Calu3 (cell line): Measurements from ENCODE around the gene AKAP13. TPM values are rescaled to one million over a fixed set of nuclear protein-coding genes. Genes with fewer than 3 reads are reported as not detected.

Experiments used
- BruUV-seq: library from RNA; stranded (reverse); fragments of 400-500 nt; replicated peaks from 2 replicates; lab custom pipeline; 2021; lab: Mats Ljungman, UMichigan
- CTCF ChIA-PET: fragments of 300-600 bp; sonication (Branson Sonifier 250); formaldehyde crosslinking; loops from one replicate; lab custom pipeline; 2022; ENCODE audit warnings: antibody characterized with exemption; lab: Charles Lee
- DNase-seq: peaks from one replicate; pipeline ENCODE4 v3.0.0; 2022
- H3K27ac Mint-ChIP-seq: one replicate; pipeline ENCODE4 v1.8.0; 2022; ENCODE audit warnings: mixed read lengths; ENCODE audit not compliant: unreplicated experiment
- H3K27me3 Mint-ChIP-seq: one replicate; pipeline ENCODE4 v1.8.0; 2022; ENCODE audit warnings: mixed read lengths; ENCODE audit not compliant: unreplicated experiment
- H3K36me3 Mint-ChIP-seq: one replicate; pipeline ENCODE4 v1.8.0; 2022; ENCODE audit warnings: mild to moderate bottlenecking, moderate library complexity, mixed read lengths; ENCODE audit not compliant: insufficient read depth, unreplicated experiment
- H3K4me1 Mint-ChIP-seq: one replicate; pipeline ENCODE4 v1.8.0; 2022; ENCODE audit warnings: mild to moderate bottlenecking, low read depth, mixed read lengths; ENCODE audit not compliant: unreplicated experiment
- H3K4me3 Mint-ChIP-seq: one replicate; pipeline ENCODE4 v1.8.0; 2022; ENCODE audit warnings: mild to moderate bottlenecking, low read depth, moderate library complexity, mixed read lengths; ENCODE audit not compliant: unreplicated experiment
- H3K9me3 Mint-ChIP-seq: one replicate; pipeline ENCODE4 v1.8.0; 2022; ENCODE audit warnings: low read depth, mixed read lengths; ENCODE audit not compliant: unreplicated experiment
- intact Hi-C: fragments of 100-400 bp; cut with micrococcal nuclease; formaldehyde crosslinking; loops from one replicate; pipeline ENCODE4 v1.10.0; 2022; ENCODE audit not compliant: unreplicated experiment
- total RNA-seq: library from RNA; stranded (reverse); gene quantifications from 2 replicates; pipeline ENCODE4 v1.2.3, GENCODE V29; 2022
- TF ChIP-seq, protein P1 (sequence below): fragments of 200-600 bp; IDR thresholded peaks from one replicate; pipeline ENCODE4 v1.8.0; 2022; ENCODE audit warnings: antibody characterized with exemption; ENCODE audit not compliant: unreplicated experiment

The AKAP13 gene
- total RNA-seq, 1 experiment from 2014 or later: 145 TPM

DNA sequence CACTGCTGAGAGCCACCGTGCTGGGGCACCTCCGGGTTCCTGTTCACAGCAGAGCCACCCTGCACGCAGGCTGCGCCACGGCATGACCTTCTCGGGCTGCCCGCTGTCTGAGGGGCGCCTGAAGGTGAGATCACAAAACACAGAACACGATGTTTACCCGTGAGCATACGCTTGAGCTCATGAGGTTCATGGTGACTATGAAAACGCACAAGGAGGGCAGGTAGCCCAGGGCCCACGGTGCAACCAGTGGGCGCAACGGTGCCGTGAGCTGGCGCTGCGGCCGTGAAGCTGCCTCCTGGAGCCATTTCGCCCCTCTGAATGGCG, 378.2 kb downstream of the AKAP13 start:
- H3K4me3 Mint-ChIP-seq: no peak overlapping the region

DNA sequence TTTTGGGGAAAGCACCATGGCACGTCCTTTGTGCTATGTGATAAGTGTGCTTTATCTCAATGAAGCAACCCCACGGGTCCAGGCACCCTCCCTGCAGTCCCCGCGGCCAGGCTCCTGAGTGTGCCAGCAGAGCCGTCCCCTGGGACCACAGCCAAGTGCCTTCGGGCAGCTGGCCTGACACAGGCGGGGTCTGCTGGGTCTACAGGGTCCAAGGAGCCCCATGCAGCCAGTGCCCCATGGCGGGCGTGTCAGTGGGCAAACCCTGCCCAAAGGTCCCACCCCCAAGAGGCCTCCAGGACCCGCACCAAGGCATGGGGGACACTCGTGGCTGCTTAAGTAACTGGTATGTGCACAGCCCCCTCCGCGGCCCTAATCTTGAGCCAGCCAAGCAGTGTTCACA, 379.0 kb downstream of the AKAP13 start:
- H3K27ac Mint-ChIP-seq: no peak overlapping the region
- TF ChIP-seq, protein P1, sequence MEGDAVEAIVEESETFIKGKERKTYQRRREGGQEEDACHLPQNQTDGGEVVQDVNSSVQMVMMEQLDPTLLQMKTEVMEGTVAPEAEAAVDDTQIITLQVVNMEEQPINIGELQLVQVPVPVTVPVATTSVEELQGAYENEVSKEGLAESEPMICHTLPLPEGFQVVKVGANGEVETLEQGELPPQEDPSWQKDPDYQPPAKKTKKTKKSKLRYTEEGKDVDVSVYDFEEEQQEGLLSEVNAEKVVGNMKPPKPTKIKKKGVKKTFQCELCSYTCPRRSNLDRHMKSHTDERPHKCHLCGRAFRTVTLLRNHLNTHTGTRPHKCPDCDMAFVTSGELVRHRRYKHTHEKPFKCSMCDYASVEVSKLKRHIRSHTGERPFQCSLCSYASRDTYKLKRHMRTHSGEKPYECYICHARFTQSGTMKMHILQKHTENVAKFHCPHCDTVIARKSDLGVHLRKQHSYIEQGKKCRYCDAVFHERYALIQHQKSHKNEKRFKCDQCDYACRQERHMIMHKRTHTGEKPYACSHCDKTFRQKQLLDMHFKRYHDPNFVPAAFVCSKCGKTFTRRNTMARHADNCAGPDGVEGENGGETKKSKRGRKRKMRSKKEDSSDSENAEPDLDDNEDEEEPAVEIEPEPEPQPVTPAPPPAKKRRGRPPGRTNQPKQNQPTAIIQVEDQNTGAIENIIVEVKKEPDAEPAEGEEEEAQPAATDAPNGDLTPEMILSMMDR: no peak
- CTCF ChIA-PET: no interaction called here
- peaks cover 28% of the 10 kb centered on the region for H3K36me3 Mint-ChIP-seq
- no peak overlapping the region for H3K4me3 Mint-ChIP-seq
- intact Hi-C loops: no loop called here
- no peaks in the 10 kb centered on the region for H3K9me3 Mint-ChIP-seq
- no peak for DNase-seq
- H3K27me3 Mint-ChIP-seq: no peaks in the 10 kb centered on the region
- BruUV-seq: no TSS peak
- H3K4me1 Mint-ChIP-seq: no peaks in the 10 kb centered on the region

More for the DNA sequence above, 378.2 kb downstream of the AKAP13 start:
- H3K27ac Mint-ChIP-seq: no peak overlapping the region
- no peaks in the 10 kb centered on the region for H3K4me1 Mint-ChIP-seq
- no peak for DNase-seq
- CTCF ChIA-PET: no interaction called here
- no peaks in the 10 kb centered on the region for H3K27me3 Mint-ChIP-seq
- TF ChIP-seq, protein P1: no peak
- no TSS peak for BruUV-seq
- intact Hi-C loops: no loop called here
- peaks cover 35% of the 10 kb centered on the region for H3K36me3 Mint-ChIP-seq
- H3K9me3 Mint-ChIP-seq: no peaks in the 10 kb centered on the region

DNA sequence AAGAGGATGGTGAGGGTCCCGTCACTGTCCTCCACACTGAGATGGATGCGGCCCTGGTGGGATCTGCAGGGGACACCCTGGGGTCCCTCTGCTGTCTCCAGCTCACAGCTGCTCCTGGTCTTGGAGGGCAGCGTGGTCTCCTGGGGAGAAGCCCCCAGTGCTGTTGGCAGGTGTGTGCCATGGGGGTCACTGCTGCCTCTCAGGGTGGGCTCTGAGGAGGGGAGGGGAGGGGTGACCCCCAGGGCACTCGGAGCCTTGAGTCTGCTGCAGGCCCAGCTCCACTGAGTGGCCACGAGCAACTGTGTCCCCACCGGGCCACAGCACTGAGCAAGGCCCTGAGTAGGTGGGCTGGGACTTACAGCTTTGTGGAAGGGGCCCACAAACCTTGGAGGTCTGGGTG, 379.6 kb downstream of the AKAP13 start:
- Mint-ChIP-seq H3K4me3 (no peak overlapping the region), H3K4me1 (no peaks in the 10 kb centered on the region), H3K27ac (no peak overlapping the region), H3K36me3 (peaks cover 23% of the 10 kb centered on the region), H3K9me3 (no peaks in the 10 kb centered on the region), H3K27me3 (no peaks in the 10 kb centered on the region)
- TF ChIP-seq, protein P1: no peak
- intact Hi-C loops: no loop called here
- no peak for DNase-seq
- BruUV-seq: no TSS peak
- CTCF ChIA-PET: no interaction called here

DNA sequence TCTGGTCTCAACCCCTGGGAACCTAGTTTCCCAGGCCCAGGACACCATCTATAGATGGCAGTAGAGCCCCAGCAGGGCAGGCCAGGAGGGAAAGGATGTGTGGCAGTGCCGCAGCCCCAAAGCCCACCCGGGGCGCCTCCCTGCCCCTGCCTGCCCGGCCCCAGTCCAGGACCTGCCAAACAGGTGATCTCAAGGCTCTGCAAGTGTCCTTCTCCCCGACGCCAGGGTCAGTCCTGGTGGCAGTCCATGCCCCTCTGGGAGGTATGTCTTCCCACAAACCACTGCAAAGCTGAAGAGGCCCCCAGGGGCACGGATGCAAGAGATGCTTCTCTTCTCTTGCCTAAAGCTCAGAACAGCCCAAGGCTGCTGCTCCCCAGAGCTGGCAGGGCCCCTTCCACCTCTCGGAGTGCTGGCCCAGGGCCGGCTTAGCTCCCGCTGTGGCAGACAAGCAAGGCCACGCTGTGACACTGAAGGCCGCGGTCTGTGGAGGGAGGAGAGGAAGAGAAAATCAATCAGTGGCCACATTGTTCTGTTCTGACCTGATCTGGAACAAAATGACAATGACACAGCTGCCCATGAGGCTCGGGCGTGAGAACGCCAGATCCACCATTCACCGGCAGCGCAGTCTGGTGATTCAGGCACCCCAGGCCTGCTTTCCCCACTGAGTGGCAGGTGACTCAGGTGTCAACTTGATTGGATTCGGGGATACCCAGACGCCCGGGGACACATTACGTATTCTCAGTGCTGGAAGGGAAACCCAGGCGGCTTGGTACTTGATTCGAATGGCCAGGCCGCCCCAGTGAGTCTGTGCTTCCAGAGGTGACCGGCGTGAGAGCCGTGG, 380.3 kb downstream of the AKAP13 start:
- CTCF ChIA-PET: interaction anchor here (0.6 kb wide), 2 partner anchors 11 to 81 kb away, joined by 3 read pairs; no protein-coding TSS in a partner anchor
- H3K36me3 Mint-ChIP-seq: peaks cover 23% of the 10 kb centered on the region
- BruUV-seq: no TSS peak
- TF ChIP-seq, protein P1: no peak
- H3K27me3 Mint-ChIP-seq: no peaks in the 10 kb centered on the region
- H3K4me1 Mint-ChIP-seq: no peaks in the 10 kb centered on the region
- no peak for DNase-seq
- no peaks in the 10 kb centered on the region for H3K9me3 Mint-ChIP-seq
- H3K4me3 Mint-ChIP-seq: no peak overlapping the region
- intact Hi-C loops: no loop called here
- no peak overlapping the region for H3K27ac Mint-ChIP-seq
